ENCODE measurements around the gene ZNF302.

Gene ZNF302

GRCh38 chr19:34645551-34645950, 31.9 kb upstream of the ZNF302 start:
- TF ChIP-seq BACH2 (CRISPR knock-in tag; IDR thresholded peaks at IDR 0.05; ENCODE audit: borderline replicate concordance) (no peak), TCF4 (CRISPR knock-in tag; IDR thresholded peaks at IDR 0.05; ENCODE audit: borderline replicate concordance) (peak; percentile 53; the same call in 1 of the 2 replicates), ESRRG (CRISPR knock-in tag; IDR thresholded peaks at IDR 0.05) (no peak), CSRNP3 (CRISPR knock-in tag; IDR thresholded peaks at IDR 0.05) (no peak), CREB5 (CRISPR knock-in tag; IDR thresholded peaks at IDR 0.05; ENCODE audit: low read depth) (no peak), ZFP3 (CRISPR knock-in tag; IDR thresholded peaks at IDR 0.05) (no peak), ZFP30 (CRISPR knock-in tag; IDR thresholded peaks at IDR 0.05) (no peak), PPARA (CRISPR knock-in tag; IDR thresholded peaks at IDR 0.05; ENCODE audit: borderline replicate concordance) (no peak), ZNF8 (CRISPR knock-in tag; IDR thresholded peaks at IDR 0.05) (no peak), CSDC2 (CRISPR knock-in tag; IDR thresholded peaks at IDR 0.05) (no peak), OSR1 (CRISPR knock-in tag; IDR thresholded peaks at IDR 0.05) (no peak), ZNF565 (CRISPR knock-in tag; conservative IDR thresholded peaks at IDR 0.05; ENCODE audit: low read depth) (no peak), GLIS3 (CRISPR knock-in tag; IDR thresholded peaks at IDR 0.05) (no peak)
- TF ChIP-seq, protein P1, sequence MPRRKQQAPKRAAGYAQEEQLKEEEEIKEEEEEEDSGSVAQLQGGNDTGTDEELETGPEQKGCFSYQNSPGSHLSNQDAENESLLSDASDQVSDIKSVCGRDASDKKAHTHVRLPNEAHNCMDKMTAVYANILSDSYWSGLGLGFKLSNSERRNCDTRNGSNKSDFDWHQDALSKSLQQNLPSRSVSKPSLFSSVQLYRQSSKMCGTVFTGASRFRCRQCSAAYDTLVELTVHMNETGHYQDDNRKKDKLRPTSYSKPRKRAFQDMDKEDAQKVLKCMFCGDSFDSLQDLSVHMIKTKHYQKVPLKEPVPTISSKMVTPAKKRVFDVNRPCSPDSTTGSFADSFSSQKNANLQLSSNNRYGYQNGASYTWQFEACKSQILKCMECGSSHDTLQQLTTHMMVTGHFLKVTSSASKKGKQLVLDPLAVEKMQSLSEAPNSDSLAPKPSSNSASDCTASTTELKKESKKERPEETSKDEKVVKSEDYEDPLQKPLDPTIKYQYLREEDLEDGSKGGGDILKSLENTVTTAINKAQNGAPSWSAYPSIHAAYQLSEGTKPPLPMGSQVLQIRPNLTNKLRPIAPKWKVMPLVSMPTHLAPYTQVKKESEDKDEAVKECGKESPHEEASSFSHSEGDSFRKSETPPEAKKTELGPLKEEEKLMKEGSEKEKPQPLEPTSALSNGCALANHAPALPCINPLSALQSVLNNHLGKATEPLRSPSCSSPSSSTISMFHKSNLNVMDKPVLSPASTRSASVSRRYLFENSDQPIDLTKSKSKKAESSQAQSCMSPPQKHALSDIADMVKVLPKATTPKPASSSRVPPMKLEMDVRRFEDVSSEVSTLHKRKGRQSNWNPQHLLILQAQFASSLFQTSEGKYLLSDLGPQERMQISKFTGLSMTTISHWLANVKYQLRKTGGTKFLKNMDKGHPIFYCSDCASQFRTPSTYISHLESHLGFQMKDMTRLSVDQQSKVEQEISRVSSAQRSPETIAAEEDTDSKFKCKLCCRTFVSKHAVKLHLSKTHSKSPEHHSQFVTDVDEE (CRISPR knock-in tag; IDR thresholded peaks at IDR 0.05): peak; percentile 23; the same call in 1 of the 2 replicates
- peak; percentile 47; the same call in 1 of the 3 replicates for ATAC-seq

DNA sequence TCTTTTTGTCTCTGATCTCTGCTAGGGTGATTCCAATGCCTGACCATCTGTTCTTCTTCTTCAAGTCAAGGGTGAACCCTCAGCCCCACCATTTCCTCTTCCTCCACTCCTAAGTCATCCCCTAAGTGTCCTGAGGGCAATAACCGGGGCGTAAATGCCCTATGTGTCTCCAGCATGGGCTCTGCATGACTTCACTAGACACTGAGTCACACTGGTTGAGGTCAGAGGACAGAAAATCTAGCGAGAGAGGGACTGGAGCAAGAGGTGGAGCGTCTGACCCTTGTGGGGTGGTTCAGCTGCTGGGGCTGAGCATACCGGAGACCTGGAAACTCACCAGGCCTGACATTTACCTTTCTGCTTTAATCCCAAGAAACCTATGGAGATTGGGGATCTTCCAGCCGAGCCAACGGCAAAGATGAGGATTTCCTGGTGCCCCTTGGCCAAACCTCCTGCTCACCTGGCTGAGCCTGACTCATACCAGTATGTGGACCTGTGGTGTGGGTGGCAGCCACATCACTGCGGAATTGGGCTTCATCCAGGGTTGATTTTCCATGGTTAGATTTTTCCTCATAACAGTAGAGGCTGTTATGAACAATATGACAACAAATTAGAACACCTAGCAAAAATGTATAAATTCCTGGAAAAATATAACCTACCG, 27.5 kb upstream of the ZNF302 start:
- no peak for ATAC-seq

DNA sequence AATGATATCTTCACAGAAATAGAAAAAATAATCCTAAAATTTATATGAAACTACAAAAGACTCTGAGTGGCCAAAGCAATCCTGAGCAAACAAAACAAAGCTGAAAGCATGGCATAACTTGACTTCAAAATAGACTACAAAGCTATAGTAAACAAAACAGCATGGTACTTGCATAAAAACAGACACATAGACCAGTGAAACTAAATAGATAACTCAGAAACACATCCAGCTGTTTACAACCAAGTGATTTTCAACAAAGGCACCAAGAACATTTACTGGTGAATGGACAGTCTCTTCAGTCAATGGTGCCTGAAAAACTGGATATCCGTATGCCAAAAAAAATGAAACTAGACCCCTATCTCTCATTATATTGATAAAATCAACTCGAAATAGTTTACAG, 25.7 kb upstream of the ZNF302 start:
- no peak for TF ChIP-seq SNAI2 (CRISPR knock-in tag; IDR thresholded peaks at IDR 0.05)
- ATAC-seq: no peak

More for the DNA sequence above, 27.5 kb upstream of the ZNF302 start:
- TF ChIP-seq RARB (CRISPR knock-in tag; IDR thresholded peaks at IDR 0.05): no peak

- ATAC-seq: no peak
- no peak for TF ChIP-seq TCF4 (CRISPR knock-in tag; IDR thresholded peaks at IDR 0.05; ENCODE audit: borderline replicate concordance)
- no peak for TF ChIP-seq ESRRG (CRISPR knock-in tag; IDR thresholded peaks at IDR 0.05)
- TF ChIP-seq ZC3H10 (CRISPR knock-in tag; IDR thresholded peaks at IDR 0.05): no peak
- TF ChIP-seq ISL1 (CRISPR knock-in tag; IDR thresholded peaks at IDR 0.05): no peak
- no peak for TF ChIP-seq PATZ1 (CRISPR knock-in tag; IDR thresholded peaks at IDR 0.05; ENCODE audit: borderline replicate concordance)
- no peak for TF ChIP-seq CREB5 (CRISPR knock-in tag; IDR thresholded peaks at IDR 0.05; ENCODE audit: low read depth)
- no peak for TF ChIP-seq TOX (CRISPR knock-in tag; IDR thresholded peaks at IDR 0.05; ENCODE audit: borderline replicate concordance)
- TF ChIP-seq CSDC2 (CRISPR knock-in tag; IDR thresholded peaks at IDR 0.05): no peak
- TF ChIP-seq, protein P2, sequence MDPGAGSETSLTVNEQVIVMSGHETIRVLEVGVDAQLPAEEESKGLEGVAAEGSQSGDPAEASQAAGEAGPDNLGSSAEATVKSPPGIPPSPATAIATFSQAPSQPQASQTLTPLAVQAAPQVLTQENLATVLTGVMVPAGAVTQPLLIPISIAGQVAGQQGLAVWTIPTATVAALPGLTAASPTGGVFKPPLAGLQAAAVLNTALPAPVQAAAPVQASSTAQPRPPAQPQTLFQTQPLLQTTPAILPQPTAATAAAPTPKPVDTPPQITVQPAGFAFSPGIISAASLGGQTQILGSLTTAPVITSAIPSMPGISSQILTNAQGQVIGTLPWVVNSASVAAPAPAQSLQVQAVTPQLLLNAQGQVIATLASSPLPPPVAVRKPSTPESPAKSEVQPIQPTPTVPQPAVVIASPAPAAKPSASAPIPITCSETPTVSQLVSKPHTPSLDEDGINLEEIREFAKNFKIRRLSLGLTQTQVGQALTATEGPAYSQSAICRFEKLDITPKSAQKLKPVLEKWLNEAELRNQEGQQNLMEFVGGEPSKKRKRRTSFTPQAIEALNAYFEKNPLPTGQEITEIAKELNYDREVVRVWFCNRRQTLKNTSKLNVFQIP (CRISPR knock-in tag; IDR thresholded peaks at IDR 0.05; ENCODE audit: borderline replicate concordance, low read depth): no peak
- no peak for TF ChIP-seq GLIS3 (CRISPR knock-in tag; IDR thresholded peaks at IDR 0.05)
- no peak for TF ChIP-seq BACH2 (CRISPR knock-in tag; IDR thresholded peaks at IDR 0.05; ENCODE audit: borderline replicate concordance)
- TF ChIP-seq ARNTL (CRISPR knock-in tag; IDR thresholded peaks at IDR 0.05; ENCODE audit: borderline replicate concordance, low read depth): no peak
- TF ChIP-seq ZNF565 (CRISPR knock-in tag; conservative IDR thresholded peaks at IDR 0.05; ENCODE audit: low read depth): no peak
- no peak for TF ChIP-seq ZNF70 (CRISPR knock-in tag; IDR thresholded peaks at IDR 0.05)
- no peak for TF ChIP-seq ZNF8 (CRISPR knock-in tag; IDR thresholded peaks at IDR 0.05)
- no peak for TF ChIP-seq SNAI2 (CRISPR knock-in tag; IDR thresholded peaks at IDR 0.05)
- no peak for TF ChIP-seq PPARA (CRISPR knock-in tag; IDR thresholded peaks at IDR 0.05; ENCODE audit: borderline replicate concordance)
These were observed 22.7 kb upstream of the ZNF302 start for GRCh38 chr19:34654796-34655195.
